GM12878 (cell line): ENCODE results near the gene UXS1. TPM values are rescaled to one million over a fixed set of nuclear protein-coding genes. Genes with fewer than 3 reads are reported as not detected.

Experiments
- ATAC-seq: fragments of 200-7000 bp; cut with Tn5 transposase; 3 replicates; pipeline ENCODE4 v1.9.1; 2020; ENCODE audit warnings: mild to moderate bottlenecking, moderate library complexity
- BruUV-seq: library from RNA; stranded (reverse); fragments of 400-500 nt; replicated peaks from 2 replicates; lab custom pipeline; 2021; lab: Mats Ljungman, UMichigan
- CTCF ChIA-PET: fragments of 300-600 bp; sonication (Branson Sonifier 250); formaldehyde crosslinking; extraction: SDS; loops from one replicate; lab custom pipeline; 2021; ENCODE audit warnings: inconsistent platforms; lab: Yijun Ruan, JAX
- POLR2A ChIA-PET: fragments of 350-600 bp; formaldehyde crosslinking; extraction: SDS; loops from one replicate; lab custom pipeline; 2021; ENCODE audit warnings: inconsistent platforms; lab: Charles Lee
- RAD21 ChIA-PET: fragments of 300-600 bp; sonication (Branson Sonifier 250); formaldehyde crosslinking; loops from one replicate; lab custom pipeline; 2023; ENCODE audit warnings: antibody characterized with exemption; ENCODE audit not compliant: unreplicated experiment; lab: Charles Lee
- SMC1A ChIA-PET: fragments of 300-600 bp; sonication (Branson Sonifier 250); formaldehyde crosslinking; loops from one replicate; lab custom pipeline; 2023; ENCODE audit not compliant: unreplicated experiment, uncharacterized antibody; lab: Charles Lee
- DNase-seq: peaks from one replicate; pipeline ENCODE4 v3.0.0-alpha.2; 2011; ENCODE audit warnings: low read depth, low spot score
- FAIRE-seq: peaks from 3 replicates; lab custom pipeline; 2011; peaks lifted over from hg19 to GRCh38; lab: Jason Lieb, UNC
- H2AFZ ChIP-seq: 2 replicates; pipeline ENCODE4 v1.6.0; 2011; ENCODE audit warnings: low read depth, low read length, control low read depth; ENCODE audit not compliant: control insufficient read depth
- H3K27ac ChIP-seq: 2 replicates; pipeline ENCODE4 v1.5.1; 2011; ENCODE audit warnings: control low read depth; ENCODE audit not compliant: control insufficient read depth, insufficient read depth
- H3K27me3 ChIP-seq, 2 experiments: replicated peaks in 1 of 2; 2 replicates each; pipeline versions ENCODE4 v1.6.0 to v1.6.1; 2011; ENCODE audit warnings: low read length in 1 of 2; ENCODE audit not compliant: control insufficient read depth in 2 of 2, insufficient read depth in 2 of 2
- H3K36me3 ChIP-seq, 2 experiments: 2 replicates each; pipeline ENCODE4 v1.5.1; 2011; ENCODE audit warnings: low read length in 1 of 2; ENCODE audit not compliant: control insufficient read depth in 2 of 2, insufficient read depth in 2 of 2
- H3K4me1 ChIP-seq: 2 replicates; pipeline ENCODE4 v1.6.1; 2011; ENCODE audit warnings: mild to moderate bottlenecking, low read length, moderate library complexity, mixed read lengths; ENCODE audit not compliant: control insufficient read depth, insufficient read depth
- H3K4me2 ChIP-seq: 2 replicates; pipeline ENCODE4 v1.6.0; 2011; ENCODE audit warnings: control low read depth; ENCODE audit not compliant: control insufficient read depth, insufficient read depth
- H3K4me3 ChIP-seq: fragments of 200-600 bp; sonication (generic); 2 replicates; pipeline ENCODE4 v1.5.1; 2016
- H3K79me2 ChIP-seq: 2 replicates; pipeline ENCODE4 v1.6.0; 2011; ENCODE audit warnings: low read length; ENCODE audit not compliant: control insufficient read depth, insufficient read depth
- H3K9ac ChIP-seq: 2 replicates; pipeline ENCODE4 v1.8.0; 2011; ENCODE audit warnings: low read length, control low read depth, mixed read lengths; ENCODE audit not compliant: control insufficient read depth, insufficient read depth
- H3K9me3 ChIP-seq: replicated peaks from 3 replicates; pipeline ENCODE4 v1.5.1; 2011; ENCODE audit warnings: mild to moderate bottlenecking, low read length; ENCODE audit not compliant: control insufficient read depth, insufficient read depth
- H4K20me1 ChIP-seq: 2 replicates; pipeline ENCODE4 v1.6.0; 2011; ENCODE audit not compliant: control insufficient read depth, insufficient read depth
- ASH2L ChIP-seq: fragments of 300-600, 200-600 bp; sonication (generic); IDR thresholded peaks from 2 replicates; pipeline ENCODE4 v1.6.1; 2017; ENCODE audit warnings: low read depth, mild to moderate bottlenecking, borderline replicate concordance
- BMI1 ChIP-seq: fragments of 450-650 bp; IDR thresholded peaks from 2 replicates; pipeline ENCODE4 v1.6.1; 2016; ENCODE audit warnings: mild to moderate bottlenecking, moderate library complexity, borderline replicate concordance
- CBX3 ChIP-seq: fragments of 200-600 bp; sonication (generic); IDR thresholded peaks from 2 replicates; pipeline ENCODE4 v1.6.1; 2016; ENCODE audit warnings: low read depth, borderline replicate concordance
- CHD4 ChIP-seq: fragments of 200-600 bp; sonication (generic); IDR thresholded peaks from 2 replicates; pipeline ENCODE4 v1.6.1; 2016; ENCODE audit warnings: mild to moderate bottlenecking
- KDM1A ChIP-seq: fragments of 200-600 bp; sonication (generic); IDR thresholded peaks from 2 replicates; pipeline ENCODE4 v1.6.1; 2016; ENCODE audit warnings: borderline replicate concordance
- MXI1 ChIP-seq: fragments of 150-350 bp; IDR thresholded peaks from 2 replicates; pipeline ENCODE4 v1.6.1; 2011; ENCODE audit warnings: low read depth, mild to moderate bottlenecking, inconsistent platforms, low read length, improper control_type of control experiment
- PML ChIP-seq: IDR thresholded peaks from 2 replicates; pipeline ENCODE4 v1.6.1; 2012; ENCODE audit warnings: low read length, inconsistent platforms
- POLR2A ChIP-seq: IDR thresholded peaks from 2 replicates; pipeline ENCODE4 v1.6.1; 2011; ENCODE audit warnings: low read depth, mild to moderate bottlenecking, low read length
- POLR2AphosphoS2 ChIP-seq: IDR thresholded peaks from 2 replicates; pipeline ENCODE4 v1.6.1; 2011; ENCODE audit warnings: low read depth, mild to moderate bottlenecking, low read length, improper control_type of control experiment, moderate library complexity
- SMAD1 ChIP-seq: fragments of 450-650 bp; IDR thresholded peaks from 2 replicates; pipeline ENCODE4 v1.6.1; 2018; ENCODE audit warnings: mild to moderate bottlenecking, low read depth; ENCODE audit not compliant: partially characterized antibody
- SP1 ChIP-seq: IDR thresholded peaks from one replicate; pipeline ENCODE4 v1.6.1; 2011; ENCODE audit warnings: low read depth, low read length
- SREBF2 ChIP-seq: IDR thresholded peaks from 2 replicates; pipeline ENCODE4 v1.6.1; 2012; ENCODE audit warnings: mild to moderate bottlenecking, low read length
- YY1 ChIP-seq: IDR thresholded peaks from 2 replicates; pipeline ENCODE4 v1.6.1; 2011; ENCODE audit warnings: low read depth, mild to moderate bottlenecking, low read length
- WGBS: methylation state at CpG from one replicate; pipeline ENCODE4 v1.1.6; 2016; ENCODE audit warnings: low lambda C conversion rate; ENCODE audit not compliant: insufficient replicate concordance, insufficient coverage; ENCODE audit errors: missing lambda C conversion rate; 5-methylcytosine and 5-hydroxymethylcytosine counted together
- in situ Hi-C: fragments of 300-500 bp; cut with MboI; formaldehyde crosslinking; loops from 9 replicates; pipeline ENCODE4 v1.14.3; 2018; ENCODE audit warnings: mixed read lengths
- intact Hi-C: fragments of 100-400 bp; cut with micrococcal nuclease; formaldehyde crosslinking; loops from one replicate; pipeline ENCODE4 v1.14.2; 2022; ENCODE audit not compliant: unreplicated experiment
- polyA plus RNA-seq, 11 experiments: library from polyadenylated mRNA; depleted of rRNA in 4 of 11; unstranded in 6 of 11; stranded (reverse) in 5 of 11; fragments of >200 nt; fragmentation: Nextera tagmentation in 4 of 11; fragmentation: Illumina TruSeq in 1 of 11; extraction: Ambion mirVana in 4 of 11; extraction: Trizol in 1 of 11; gene quantifications; 1 replicate in 1 of 11; 2 replicates in 10 of 11; pipeline versions ENCODE4 v1.2.1 to v1.2.3, GENCODE V29; 2011 to 2016; ENCODE audit warnings: inconsistent platforms in 2 of 11, missing spikeins in 2 of 11, low read depth in 1 of 11
- total RNA-seq, 4 experiments: library from RNA; depleted of rRNA in 3 of 4; stranded (reverse); fragments of >200 nt in 3 of 4; fragmentation: Illumina TruSeq in 1 of 4; extraction: Trizol in 1 of 4; gene quantifications; 2 replicates each; pipeline versions ENCODE4 v1.2.1 to v1.2.3, GENCODE V29; 2013 to 2021
- TF ChIP-seq, protein P1 (sequence below): fragments of 450-650 bp; IDR thresholded peaks from 2 replicates; pipeline ENCODE4 v1.6.1; 2017; ENCODE audit warnings: mild to moderate bottlenecking, low read depth, inconsistent platforms; ENCODE audit not compliant: poor library complexity, severe bottlenecking
- TF ChIP-seq, protein P2 (sequence below): fragments of 450-650 bp; IDR thresholded peaks from 2 replicates; pipeline ENCODE4 v1.6.1; 2016; ENCODE audit warnings: mild to moderate bottlenecking
- TF ChIP-seq, protein P3 (sequence below): IDR thresholded peaks from 2 replicates; pipeline ENCODE4 v1.6.1; 2011; ENCODE audit warnings: mild to moderate bottlenecking, low read depth, low read length, moderate library complexity; ENCODE audit not compliant: insufficient replicate concordance

The UXS1 gene
- total and polyA plus RNA-seq, 10 of the 15 experiments (the other 5 are each of a cell fraction or from before 2014, with no cell fraction given) = 6.0 to 25.4 (median 24.0) TPM

DNA sequence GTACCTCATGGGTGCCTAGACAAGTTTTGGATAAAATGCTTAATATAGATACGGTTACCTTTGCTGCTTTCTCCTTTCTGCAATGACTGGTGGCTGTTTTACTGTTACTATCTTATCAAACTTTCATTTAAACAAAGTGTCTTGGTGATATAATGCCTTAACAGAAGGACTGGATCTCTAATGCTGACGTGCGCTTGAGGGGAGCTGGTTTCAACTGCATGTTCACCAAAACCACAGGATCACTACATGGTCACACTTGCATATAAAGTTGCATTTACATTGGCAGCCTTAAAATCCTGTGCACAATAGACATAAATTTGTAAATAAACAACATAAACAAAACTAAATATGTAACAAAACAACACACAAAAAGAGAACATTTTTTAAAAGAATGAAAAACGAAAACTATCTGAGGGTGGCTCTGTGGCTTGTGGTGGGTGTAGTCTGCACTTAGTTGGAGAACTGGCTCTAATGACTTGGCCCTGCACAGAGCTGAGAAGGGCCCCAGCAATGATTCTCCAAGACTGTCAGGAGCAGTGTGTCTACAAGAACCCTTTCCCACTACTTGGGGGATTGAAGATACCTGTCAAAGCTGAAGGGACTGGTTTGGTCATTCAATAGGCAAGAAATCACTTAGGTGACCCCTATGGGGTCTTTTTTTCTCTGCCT, 135.5 kb downstream of the UXS1 start:
- ChIA-PET CTCF (interaction anchor here (0.7 kb wide), 1 partner anchor 13 kb away, joined by 3 read pairs; no protein-coding TSS in a partner anchor), SMC1A (no interaction called here), POLR2A (interaction anchor here (0.5 kb wide), 1 partner anchor 91 kb away, joined by 3 read pairs; no protein-coding TSS in a partner anchor), RAD21 (no interaction called here)
- TF ChIP-seq CHD4 (no peak), KDM1A (no peak), SREBF2 (no peak), SP1 (no peak), POLR2AphosphoS2 (no peak), BMI1 (no peak), POLR2A (no peak), YY1 (no peak), ASH2L (no peak), SMAD1 (no peak), PML (no peak), MXI1 (no peak), CBX3 (no peak)
- TF ChIP-seq, protein P1, sequence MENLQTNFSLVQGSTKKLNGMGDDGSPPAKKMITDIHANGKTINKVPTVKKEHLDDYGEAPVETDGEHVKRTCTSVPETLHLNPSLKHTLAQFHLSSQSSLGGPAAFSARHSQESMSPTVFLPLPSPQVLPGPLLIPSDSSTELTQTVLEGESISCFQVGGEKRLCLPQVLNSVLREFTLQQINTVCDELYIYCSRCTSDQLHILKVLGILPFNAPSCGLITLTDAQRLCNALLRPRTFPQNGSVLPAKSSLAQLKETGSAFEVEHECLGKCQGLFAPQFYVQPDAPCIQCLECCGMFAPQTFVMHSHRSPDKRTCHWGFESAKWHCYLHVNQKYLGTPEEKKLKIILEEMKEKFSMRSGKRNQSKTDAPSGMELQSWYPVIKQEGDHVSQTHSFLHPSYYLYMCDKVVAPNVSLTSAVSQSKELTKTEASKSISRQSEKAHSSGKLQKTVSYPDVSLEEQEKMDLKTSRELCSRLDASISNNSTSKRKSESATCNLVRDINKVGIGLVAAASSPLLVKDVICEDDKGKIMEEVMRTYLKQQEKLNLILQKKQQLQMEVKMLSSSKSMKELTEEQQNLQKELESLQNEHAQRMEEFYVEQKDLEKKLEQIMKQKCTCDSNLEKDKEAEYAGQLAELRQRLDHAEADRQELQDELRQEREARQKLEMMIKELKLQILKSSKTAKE = no peak
- TF ChIP-seq, protein P2, sequence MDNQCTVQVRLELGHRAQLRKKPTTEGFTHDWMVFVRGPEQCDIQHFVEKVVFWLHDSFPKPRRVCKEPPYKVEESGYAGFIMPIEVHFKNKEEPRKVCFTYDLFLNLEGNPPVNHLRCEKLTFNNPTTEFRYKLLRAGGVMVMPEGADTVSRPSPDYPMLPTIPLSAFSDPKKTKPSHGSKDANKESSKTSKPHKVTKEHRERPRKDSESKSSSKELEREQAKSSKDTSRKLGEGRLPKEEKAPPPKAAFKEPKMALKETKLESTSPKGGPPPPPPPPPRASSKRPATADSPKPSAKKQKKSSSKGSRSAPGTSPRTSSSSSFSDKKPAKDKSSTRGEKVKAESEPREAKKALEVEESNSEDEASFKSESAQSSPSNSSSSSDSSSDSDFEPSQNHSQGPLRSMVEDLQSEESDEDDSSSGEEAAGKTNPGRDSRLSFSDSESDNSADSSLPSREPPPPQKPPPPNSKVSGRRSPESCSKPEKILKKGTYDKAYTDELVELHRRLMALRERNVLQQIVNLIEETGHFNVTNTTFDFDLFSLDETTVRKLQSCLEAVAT = no peak
- TF ChIP-seq, protein P3, sequence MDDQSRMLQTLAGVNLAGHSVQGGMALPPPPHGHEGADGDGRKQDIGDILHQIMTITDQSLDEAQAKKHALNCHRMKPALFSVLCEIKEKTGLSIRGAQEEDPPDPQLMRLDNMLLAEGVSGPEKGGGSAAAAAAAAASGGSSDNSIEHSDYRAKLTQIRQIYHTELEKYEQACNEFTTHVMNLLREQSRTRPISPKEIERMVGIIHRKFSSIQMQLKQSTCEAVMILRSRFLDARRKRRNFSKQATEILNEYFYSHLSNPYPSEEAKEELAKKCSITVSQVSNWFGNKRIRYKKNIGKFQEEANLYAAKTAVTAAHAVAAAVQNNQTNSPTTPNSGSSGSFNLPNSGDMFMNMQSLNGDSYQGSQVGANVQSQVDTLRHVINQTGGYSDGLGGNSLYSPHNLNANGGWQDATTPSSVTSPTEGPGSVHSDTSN = no peak
- Histone ChIP-seq H3K79me2 (no peaks in the 10 kb centered on the region), H3K4me2 (no peak overlapping the region), H3K4me1 (no peaks in the 10 kb centered on the region), H2AFZ (no peak overlapping the region), H4K20me1 (no peaks in the 10 kb centered on the region), H3K27me3 (no peaks in the 10 kb centered on the region; a peak in 1 of 4 replicates), H3K9me3 (no peaks in the 10 kb centered on the region), H3K9ac (no peak overlapping the region), H3K27ac (no peak overlapping the region), H3K4me3 (no peak overlapping the region), H3K36me3 (no peaks in the 10 kb centered on the region)
- FAIRE-seq (no peak), ATAC-seq (no peak), DNase-seq (no peak)
- 59% methylated on average over 4 of the region's 4 CpGs for WGBS
- intact Hi-C loops = no loop called here
- no TSS peak for BruUV-seq
- in situ Hi-C loops = no loop called here
